KMS-11 (cell line): ENCODE data around the gene GDPD1.
"Not testable (repeated sequence)": the region's sequence is repeated elsewhere in the genome, so short reads cannot be mapped to it uniquely, and the experiment has no call there.

ENCODE experiments used
- H2AFZ ChIP-seq: fragments of 200-600 bp; sonication (generic); 2 replicates; pipeline ENCODE4 v1.6.1; 2016; ENCODE audit warnings: antibody characterized with exemption, mixed run types, low read depth
- H3K27ac ChIP-seq: fragments of 200-600 bp; sonication (generic); 2 replicates; pipeline ENCODE4 v1.6.1; 2016; ENCODE audit warnings: mild to moderate bottlenecking, mixed run types
- H3K27me3 ChIP-seq: fragments of 200-600 bp; sonication (generic); 2 replicates; pipeline ENCODE4 v1.6.1; 2017; ENCODE audit warnings: mild to moderate bottlenecking, low read depth, mixed run types, moderate library complexity; ENCODE audit not compliant: insufficient read depth
- H3K36me3 ChIP-seq: fragments of 200-600 bp; sonication (generic); 2 replicates; pipeline ENCODE4 v1.6.1; 2017; ENCODE audit warnings: mild to moderate bottlenecking, mixed run types; ENCODE audit not compliant: insufficient read depth
- H3K4me1 ChIP-seq: fragments of 200-600 bp; sonication (generic); 2 replicates; pipeline ENCODE4 v1.6.1; 2016; ENCODE audit warnings: mild to moderate bottlenecking, low read depth, mixed run types; ENCODE audit not compliant: poor library complexity, severe bottlenecking
- H3K4me2 ChIP-seq: fragments of 200-600 bp; sonication (generic); 2 replicates; pipeline ENCODE4 v1.7.0; 2016; ENCODE audit warnings: mild to moderate bottlenecking, mixed run types
- H3K4me3 ChIP-seq: fragments of 200-600 bp; sonication (generic); IDR thresholded peaks from 2 replicates; pipeline ENCODE4 v1.6.1; 2017; ENCODE audit warnings: low read depth, low read length, mixed read lengths; ENCODE audit not compliant: insufficient read depth
- H3K79me2 ChIP-seq: fragments of 200-600 bp; sonication (generic); 2 replicates; pipeline ENCODE4 v1.6.1; 2016; ENCODE audit warnings: low read depth, mixed run types; ENCODE audit not compliant: insufficient read depth
- H3K9ac ChIP-seq: fragments of 200-600 bp; sonication (generic); 2 replicates; pipeline ENCODE4 v1.6.1; 2016; ENCODE audit warnings: mild to moderate bottlenecking, mixed run types
- H4K20me1 ChIP-seq: fragments of 200-600 bp; sonication (generic); 2 replicates; pipeline ENCODE4 v1.6.1; 2016; ENCODE audit warnings: mild to moderate bottlenecking, mixed run types; ENCODE audit not compliant: insufficient read depth
- TF ChIP-seq, protein P1 (sequence below): fragments of 200-600 bp; sonication (generic); conservative IDR thresholded peaks from 2 replicates; pipeline ENCODE4 v1.6.1; 2017; ENCODE audit warnings: low read depth, mild to moderate bottlenecking, antibody characterized with exemption, low read length, moderate library complexity, mixed read lengths

The GDPD1 gene

GRCh38 chr17:59284317-59284716, 64.0 kb downstream of the GDPD1 start:
- Histone ChIP-seq H2AFZ (no peak overlapping the region), H3K79me2 (no peaks in the 10 kb centered on the region), H3K27me3 (no peaks in the 10 kb centered on the region), H4K20me1 (no peaks in the 10 kb centered on the region), H3K27ac (no peak overlapping the region), H3K4me3 (no peak overlapping the region), H3K4me2 (no peak overlapping the region), H3K9ac (no peak overlapping the region), H3K4me1 (peaks cover 6% of the 10 kb centered on the region), H3K36me3 (no peaks in the 10 kb centered on the region)
- TF ChIP-seq, protein P1, sequence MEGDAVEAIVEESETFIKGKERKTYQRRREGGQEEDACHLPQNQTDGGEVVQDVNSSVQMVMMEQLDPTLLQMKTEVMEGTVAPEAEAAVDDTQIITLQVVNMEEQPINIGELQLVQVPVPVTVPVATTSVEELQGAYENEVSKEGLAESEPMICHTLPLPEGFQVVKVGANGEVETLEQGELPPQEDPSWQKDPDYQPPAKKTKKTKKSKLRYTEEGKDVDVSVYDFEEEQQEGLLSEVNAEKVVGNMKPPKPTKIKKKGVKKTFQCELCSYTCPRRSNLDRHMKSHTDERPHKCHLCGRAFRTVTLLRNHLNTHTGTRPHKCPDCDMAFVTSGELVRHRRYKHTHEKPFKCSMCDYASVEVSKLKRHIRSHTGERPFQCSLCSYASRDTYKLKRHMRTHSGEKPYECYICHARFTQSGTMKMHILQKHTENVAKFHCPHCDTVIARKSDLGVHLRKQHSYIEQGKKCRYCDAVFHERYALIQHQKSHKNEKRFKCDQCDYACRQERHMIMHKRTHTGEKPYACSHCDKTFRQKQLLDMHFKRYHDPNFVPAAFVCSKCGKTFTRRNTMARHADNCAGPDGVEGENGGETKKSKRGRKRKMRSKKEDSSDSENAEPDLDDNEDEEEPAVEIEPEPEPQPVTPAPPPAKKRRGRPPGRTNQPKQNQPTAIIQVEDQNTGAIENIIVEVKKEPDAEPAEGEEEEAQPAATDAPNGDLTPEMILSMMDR, result no peak

- Histone ChIP-seq H3K4me2 (no peak overlapping the region), H3K27me3 (no peaks in the 10 kb centered on the region), H3K27ac (no peak overlapping the region), H3K9ac (no peak overlapping the region), H2AFZ (no peak overlapping the region), H4K20me1 (no peaks in the 10 kb centered on the region), H3K36me3 (no peaks in the 10 kb centered on the region), H3K79me2 (no peaks in the 10 kb centered on the region), H3K4me1 (peaks cover 6% of the 10 kb centered on the region), H3K4me3 (no peak overlapping the region)
- TF ChIP-seq, protein P1, result no peak
These were observed 67.1 kb downstream of the GDPD1 start for GRCh38 chr17:59287452-59287851.

DNA sequence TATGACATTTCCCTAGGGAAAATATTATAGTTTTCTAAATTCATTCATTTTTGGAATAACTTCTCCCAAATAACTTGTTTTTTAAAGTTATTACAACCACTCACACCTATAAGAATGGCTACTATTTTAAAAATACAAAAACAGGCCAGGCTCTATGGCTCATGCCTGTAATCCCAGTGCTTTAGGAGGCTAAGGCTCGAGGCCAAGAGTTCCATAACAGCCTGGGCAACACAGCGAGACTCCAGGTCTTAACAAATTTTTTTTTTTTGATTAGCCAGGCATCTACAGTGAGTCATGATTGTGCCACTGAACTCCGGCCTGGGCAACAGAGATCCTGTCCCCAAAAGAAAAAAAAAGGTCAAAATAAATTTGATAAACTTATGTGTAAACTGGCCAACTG, 67.6 kb downstream of the GDPD1 start:
- H3K36me3 ChIP-seq, result no peaks in the 10 kb centered on the region
- H2AFZ ChIP-seq, result no peak overlapping the region
- no peak overlapping the region for H3K9ac ChIP-seq
- no peak overlapping the region for H3K4me2 ChIP-seq
- no peaks in the 10 kb centered on the region for H3K79me2 ChIP-seq
- no peak overlapping the region for H3K4me3 ChIP-seq
- no peaks in the 10 kb centered on the region for H4K20me1 ChIP-seq
- no peak overlapping the region for H3K27ac ChIP-seq
- H3K27me3 ChIP-seq, result no peaks in the 10 kb centered on the region
- TF ChIP-seq, protein P1, result no peak
- H3K4me1 ChIP-seq, result peaks cover 6% of the 10 kb centered on the region

GRCh38 chr17:59289981-59290301, 69.6 kb downstream of the GDPD1 start:
- no peak overlapping the region for H3K27ac ChIP-seq
- no peak overlapping the region for H2AFZ ChIP-seq
- no peaks in the 10 kb centered on the region for H4K20me1 ChIP-seq
- H3K4me1 ChIP-seq, result peaks cover 6% of the 10 kb centered on the region
- TF ChIP-seq, protein P1, result no peak
- no peak overlapping the region for H3K9ac ChIP-seq
- H3K79me2 ChIP-seq, result no peaks in the 10 kb centered on the region
- no peaks in the 10 kb centered on the region for H3K36me3 ChIP-seq
- H3K4me3 ChIP-seq, result no peak overlapping the region
- H3K27me3 ChIP-seq, result no peaks in the 10 kb centered on the region
- H3K4me2 ChIP-seq, result no peak overlapping the region

DNA sequence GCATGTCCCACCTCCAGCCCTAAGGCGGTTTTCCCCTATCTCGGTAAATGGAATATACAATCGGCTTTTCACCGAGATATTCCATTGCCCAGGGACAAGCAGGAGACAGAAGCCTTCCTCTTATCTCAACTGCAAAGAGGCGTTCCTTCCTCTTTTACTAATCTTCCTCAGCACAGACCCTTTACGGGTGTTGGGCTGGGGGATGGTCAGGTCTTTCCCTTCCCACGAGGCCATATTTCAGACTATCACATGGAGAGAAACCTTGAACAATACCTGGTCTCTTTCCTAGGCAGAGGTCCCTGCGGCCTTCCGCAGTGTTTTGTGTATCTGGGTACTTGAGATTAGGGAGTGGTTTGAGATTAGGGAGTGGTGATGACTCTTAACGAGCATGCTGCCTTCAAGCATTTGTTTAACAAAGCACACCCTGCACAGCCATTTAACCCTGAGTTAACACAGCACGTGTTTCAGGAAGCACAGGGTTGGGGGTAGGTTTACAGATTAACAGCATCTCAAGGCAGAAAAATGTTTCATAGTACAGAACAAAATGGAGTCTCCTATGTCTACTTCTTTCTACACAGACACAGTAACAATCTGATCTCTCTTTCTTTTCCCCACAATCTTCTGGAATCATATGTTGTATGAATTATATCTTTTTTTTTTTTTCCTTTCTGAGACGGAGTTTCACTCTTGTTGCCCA, 70.1 kb downstream of the GDPD1 start:
- H4K20me1 ChIP-seq, H2AFZ ChIP-seq, H3K4me2 ChIP-seq, H3K36me3 ChIP-seq, H3K4me1 ChIP-seq, H3K79me2 ChIP-seq, H3K4me3 ChIP-seq, H3K27ac ChIP-seq, H3K27me3 ChIP-seq, H3K9ac ChIP-seq: not testable (repeated sequence)
